Common myeloid progenitor, CD34-positive (primary cell): ENCODE results near the gene SNX5.
A peak's percentile ranks its signal among the peaks of the same experiment; 100 is the strongest.

Experiments
- CTCF ChIA-PET: fragments of 350-600 bp; sonication (Branson Sonifier 250); formaldehyde crosslinking; loops from one replicate; lab custom pipeline; 2021; ENCODE audit warnings: antibody characterized with exemption; lab: Charles Lee
- POLR2A ChIA-PET: fragments of 350-600 bp; sonication (Branson Sonifier 250); formaldehyde crosslinking; loops from one replicate; lab custom pipeline; 2021; ENCODE audit warnings: antibody characterized with exemption; lab: Charles Lee
- DNase-seq, 3 donors: peaks; one replicate each; pipeline versions ENCODE4 v3.0.0 to v3.0.0-alpha.2; 2013
- H3K27ac ChIP-seq, 2 experiments: 1 replicate in 1 of 2; 2 replicates in 1 of 2; pipeline ENCODE4 v1.7.0; 2013; ENCODE audit warnings: inconsistent platforms in 2 of 2, low read length in 2 of 2, mild to moderate bottlenecking in 2 of 2, low read depth in 1 of 2, moderate library complexity in 1 of 2; ENCODE audit not compliant: severe bottlenecking in 2 of 2, insufficient read depth in 1 of 2, poor library complexity in 1 of 2
- H3K27me3 ChIP-seq, 5 experiments: replicated peaks in 2 of 5; 1 replicate in 3 of 5; 2 replicates in 2 of 5; pipeline versions ENCODE4 v1.6.1 to v1.7.0; 2013; ENCODE audit warnings: low read length in 4 of 5, mild to moderate bottlenecking in 2 of 5, moderate library complexity in 2 of 5, inconsistent platforms in 1 of 5; ENCODE audit not compliant: insufficient read depth in 5 of 5, control insufficient read depth in 4 of 5
- H3K36me3 ChIP-seq, 4 experiments: 1 replicate in 2 of 4; 2 replicates in 2 of 4; pipeline versions ENCODE4 v1.6.1 to v1.7.0; 2013; ENCODE audit warnings: low read length in 3 of 4, control low read depth in 1 of 4, mild to moderate bottlenecking in 1 of 4; ENCODE audit not compliant: control insufficient read depth in 4 of 4, insufficient read depth in 4 of 4
- H3K4me1 ChIP-seq, 4 experiments: 1 replicate in 3 of 4; 2 replicates in 1 of 4; pipeline versions ENCODE4 v1.6.1 to v1.7.1; 2013; ENCODE audit warnings: low read length in 3 of 4, mild to moderate bottlenecking in 3 of 4, control low read depth in 1 of 4, inconsistent platforms in 1 of 4, moderate library complexity in 1 of 4; ENCODE audit not compliant: control insufficient read depth in 4 of 4, insufficient read depth in 4 of 4; ENCODE audit errors: control extremely low read depth in 1 of 4
- H3K4me3 ChIP-seq, 7 experiments: 1 replicate in 4 of 7; 2 replicates in 3 of 7; pipeline versions ENCODE4 v1.5.1 to v1.7.0; 2013; ENCODE audit warnings: mild to moderate bottlenecking in 7 of 7, low read length in 6 of 7, moderate library complexity in 6 of 7, inconsistent platforms in 2 of 7, low read depth in 2 of 7, control low read depth in 1 of 7; ENCODE audit not compliant: insufficient read depth in 4 of 7, control insufficient read depth in 1 of 7; ENCODE audit errors: extremely low read depth in 1 of 7
- H3K9me3 ChIP-seq, 5 experiments: 1 replicate in 4 of 5; 2 replicates in 1 of 5; pipeline versions ENCODE4 v1.6.1 to v1.7.1; 2013; ENCODE audit warnings: low read length in 4 of 5, mild to moderate bottlenecking in 2 of 5, inconsistent platforms in 1 of 5, low read depth in 1 of 5, moderate library complexity in 1 of 5; ENCODE audit not compliant: control insufficient read depth in 4 of 5, insufficient read depth in 2 of 5; ENCODE audit errors: control extremely low read depth in 1 of 5
- WGBS: methylation state at CpG from one replicate; pipeline ENCODE4 v1.1.5; 2013; ENCODE audit not compliant: insufficient coverage; 5-methylcytosine and 5-hydroxymethylcytosine counted together

Gene SNX5

GRCh38 chr20:17976305-17976704, 7.7 kb upstream of the SNX5 start:
- no peak overlapping the region for H3K27ac ChIP-seq
- H3K9me3 ChIP-seq, result no peaks in the 10 kb centered on the region
- peaks cover 4 to 19% (median 14%) of the 10 kb centered on the region in 4 experiments for H3K36me3 ChIP-seq
- H3K4me3 ChIP-seq, result no peak overlapping the region
- POLR2A ChIA-PET, result no interaction called here
- CTCF ChIA-PET, result no interaction called here
- H3K27me3 ChIP-seq, result no peaks in the 10 kb centered on the region
- 95% methylated on average over 5 of the region's 6 CpGs for WGBS
- DNase-seq, result no peak
- peaks cover 10 to 24% (median 16%) of the 10 kb centered on the region in 4 experiments for H3K4me1 ChIP-seq

- CTCF ChIA-PET, result no interaction called here
These were observed 3.5 kb upstream of the SNX5 start for GRCh38 chr20:17972121-17972520.

GRCh38 chr20:17971300-17972013, 2.9 kb upstream of the SNX5 start:
- POLR2A ChIA-PET, result interaction anchor here (1.1 kb wide), 1 partner anchor 16 kb away, joined by 3 read pairs; no protein-coding TSS in a partner anchor
- CTCF ChIA-PET, result interaction anchor here (1.0 to 2.3 kb wide), 4 partner anchors 8 to 24 kb away, joined by 3 to 8 read pairs (median 4); no protein-coding TSS in a partner anchor
- DNase-seq, result no peak
- H3K4me3 ChIP-seq, result peak overlapping the region in 6 of 7 experiments; percentile 70 to 99 (median 93)
- no peaks in the 10 kb centered on the region for H3K9me3 ChIP-seq
- H3K27ac ChIP-seq, result peak overlapping the region; percentile 23 to 97
- peaks cover 26 to 53% (median 37%) of the 10 kb centered on the region in 4 experiments for H3K4me1 ChIP-seq
- H3K27me3 ChIP-seq, result no peaks in the 10 kb centered on the region
- WGBS, result 77% methylated on average over 7 of the region's 7 CpGs
- H3K36me3 ChIP-seq, result peaks cover 0 to 14% (median 4%) of the 10 kb centered on the region in 4 experiments

More at GRCh38 chr20:17972121-17972520, 3.5 kb upstream of the SNX5 start:
- peaks cover 0 to 15% (median 9%) of the 10 kb centered on the region in 4 experiments for H3K36me3 ChIP-seq
- peak overlapping the region in 5 of 7 experiments; percentile 24 to 99 (median 96) for H3K4me3 ChIP-seq
- H3K27ac ChIP-seq, result peak overlapping the region in 1 of 2 experiments; percentile 97
- POLR2A ChIA-PET, result no interaction called here
- WGBS, result no CpG with 5 or more reads among the region's 2 CpGs
- no peaks in the 10 kb centered on the region for H3K9me3 ChIP-seq
- H3K4me1 ChIP-seq, result peaks cover 25 to 50% (median 33%) of the 10 kb centered on the region in 4 experiments
- no peaks in the 10 kb centered on the region for H3K27me3 ChIP-seq
- no peak for DNase-seq

GRCh38 chr20:17969884-17970409, 1.4 kb upstream of the SNX5 start:
- POLR2A ChIA-PET, result no interaction called here

GRCh38 chr20:17969278-17969883, 787 bp upstream of the SNX5 start:
- H3K4me1 ChIP-seq, result peaks cover 35 to 74% (median 54%) of the 10 kb centered on the region in 4 experiments
- H3K4me3 ChIP-seq, result peak overlapping the region; percentile 81 to 99 (median 92)
- under 1% methylated on average over 17 of the region's 28 CpGs for WGBS
- POLR2A ChIA-PET, result interaction anchor here (1.2 kb wide), 1 partner anchor 24 kb away, joined by 3 read pairs; no protein-coding TSS in a partner anchor
- H3K9me3 ChIP-seq, result no peaks in the 10 kb centered on the region
- H3K27ac ChIP-seq, result peak overlapping the region; percentile 93 to 97
- no peaks in the 10 kb centered on the region for H3K27me3 ChIP-seq
- DNase-seq, result peak in 1 of 3 donors; percentile 54
- H3K36me3 ChIP-seq, result peaks cover 0 to 14% (median 0%) of the 10 kb centered on the region in 4 experiments
- CTCF ChIA-PET, result interaction anchor here (0.8 to 5.6 kb wide), 8 partner anchors 10 to 464 kb away, joined by 3 to 30 read pairs (median 6); no protein-coding TSS in a partner anchor

More at GRCh38 chr20:17969884-17970409, 1.4 kb upstream of the SNX5 start:
- DNase-seq, result peak; percentile 80 to 93 (median 93)
- CTCF ChIA-PET, result interaction anchor here (0.8 to 5.6 kb wide), 8 partner anchors 10 to 465 kb away, joined by 3 to 30 read pairs (median 6); no protein-coding TSS in a partner anchor
- Histone ChIP-seq H3K4me3 (peak overlapping the region; percentile 27 to 99 (median 92)), H3K4me1 (peaks cover 29 to 68% (median 49%) of the 10 kb centered on the region in 4 experiments), H3K36me3 (peaks cover 0 to 9% (median 0%) of the 10 kb centered on the region in 4 experiments), H3K27me3 (no peaks in the 10 kb centered on the region), H3K27ac (peak overlapping the region; percentile 56 to 97), H3K9me3 (no peaks in the 10 kb centered on the region)
- 0% methylated on average over 7 of the region's 9 CpGs for WGBS

GRCh38 chr20:17967521-17968365, 851 bp downstream of the SNX5 start:
- 0% methylated on average over 30 of the region's 41 CpGs for WGBS
- peak in 1 of 3 donors; percentile 30 for DNase-seq
- H3K9me3 ChIP-seq, result no peaks in the 10 kb centered on the region
- H3K4me1 ChIP-seq, result peaks cover 40 to 81% (median 61%) of the 10 kb centered on the region in 4 experiments
- POLR2A ChIA-PET, result interaction anchor here (0.6 to 2.1 kb wide), 4 partner anchors 9 to 27 kb away, joined by 3 to 10 read pairs (median 4); no protein-coding TSS in a partner anchor
- peak overlapping the region; percentile 93 to 97 for H3K27ac ChIP-seq
- H3K27me3 ChIP-seq, result no peaks in the 10 kb centered on the region
- H3K36me3 ChIP-seq, result peaks cover 0 to 29% (median under 1%) of the 10 kb centered on the region in 4 experiments
- CTCF ChIA-PET, result interaction anchor here (0.5 to 5.6 kb wide), 5 partner anchors 9 to 331 kb away, joined by 3 to 30 read pairs (median 9); no protein-coding TSS in a partner anchor
- peak overlapping the region; percentile 88 to 99 (median 92) for H3K4me3 ChIP-seq
